Sigmoid colon (tissue), 7 donors: ENCODE results near the gene PRKN. TPM values are rescaled to one million over a fixed set of nuclear protein-coding genes. Genes with fewer than 3 reads are reported as not detected.
"Not testable (repeated sequence)": the region's sequence is repeated elsewhere in the genome, so short reads cannot be mapped to it uniquely, and the experiment has no call there.

Experiments
- DNase-seq: peaks from one replicate; pipeline ENCODE4 v3.0.0-alpha.2; 2019
- H3K27ac ChIP-seq, 4 donors: fragments of 200-600 bp; sonication (generic); one replicate each; pipeline ENCODE4 v1.5.1; 2016 to 2019; ENCODE audit warnings: mild to moderate bottlenecking in 1 of 4
- H3K27me3 ChIP-seq, 3 donors: fragments of 200-600 bp; sonication (generic); one replicate each; pipeline ENCODE4 v1.5.1; 2019; ENCODE audit warnings: mild to moderate bottlenecking in 1 of 3
- H3K36me3 ChIP-seq, 4 donors: fragments of 200-600 bp; sonication (generic); one replicate each; pipeline ENCODE4 v1.5.1; 2016 to 2019
- H3K4me1 ChIP-seq, 4 donors: fragments of 200-600 bp; sonication (generic); one replicate each; pipeline ENCODE4 v1.5.1; 2017 to 2019
- H3K4me3 ChIP-seq, 4 donors: fragments of 200-600 bp; sonication (generic); one replicate each; pipeline ENCODE4 v1.5.1; 2017 to 2019; ENCODE audit warnings: mild to moderate bottlenecking in 2 of 4, moderate library complexity in 1 of 4
- H3K9me3 ChIP-seq, 4 donors: fragments of 200-600 bp in 3 of 4; sonication (generic) in 3 of 4; one replicate each; pipeline versions ENCODE4 v1.5.1 to v1.6.1; 2013 to 2019
- CTCF ChIP-seq, 4 experiments: fragments of 450-650 bp in 3 of 4; fragments of 200-600 bp in 1 of 4; IDR thresholded peaks; one replicate each; pipeline ENCODE4 v1.5.1; 2016 to 2019; ENCODE audit warnings: antibody characterized with exemption in 4 of 4, mild to moderate bottlenecking in 3 of 4, moderate library complexity in 2 of 4
- EP300 ChIP-seq, 4 donors: sonication (generic); formaldehyde crosslinking; IDR thresholded peaks; one replicate each; pipeline ENCODE4 v1.6.1; 2017; ENCODE audit warnings: antibody characterized with exemption in 4 of 4
- POLR2A ChIP-seq, 2 donors: fragments of 450-650 bp; IDR thresholded peaks; one replicate each; pipeline ENCODE4 v1.6.1; 2016; ENCODE audit warnings: antibody characterized with exemption in 2 of 2, mild to moderate bottlenecking in 2 of 2, moderate library complexity in 2 of 2
- POLR2AphosphoS5 ChIP-seq, 4 donors: sonication (generic); formaldehyde crosslinking; IDR thresholded peaks; one replicate each; pipeline ENCODE4 v1.6.1; 2017; ENCODE audit warnings: antibody characterized with exemption in 4 of 4
- WGBS, 2 donors: extraction: QIAGEN DNeasy Blood & Tissue Kit; methylation state at CpG; one replicate each; pipeline ENCODE4 v1.1.7; 2013; 5-methylcytosine and 5-hydroxymethylcytosine counted together
- intact Hi-C: fragments of 100-400 bp; cut with DNase I; formaldehyde crosslinking; loops from one replicate; pipeline ENCODE4 v1.15.1; 2023
- polyA plus RNA-seq, 3 donors: library from polyadenylated mRNA; stranded (reverse); fragments of 200-250 nt; gene quantifications; one replicate each; pipeline ENCODE4 v1.2.3, GENCODE V29; 2013
- total RNA-seq, 4 donors: library from RNA; depleted of rRNA; stranded (reverse); fragments of >200 nt; gene quantifications; one replicate each; pipeline ENCODE4 v1.1.0, GENCODE V29; 2016
- donor health status: healthy with polysubstance abuse.
- donor health status: Bipolar disorder and iron deficiency.
- donor health status: healthy.

PRKN gene
- total and polyA plus RNA-seq, 7 donors = 0.38 to 173 (median 9.7) TPM

GRCh38 chr6:161341638-161342037 lies 1385.9 kb downstream of the PRKN start:
- no peaks in the 10 kb centered on the region for H3K9me3 ChIP-seq
- TF ChIP-seq CTCF (IDR thresholded peaks at IDR 0.05) (no peak), POLR2A (IDR thresholded peaks at IDR 0.05) (no peak)
- no peak overlapping the region for H3K4me3 ChIP-seq
- 84 to 88% methylated on average over 4 of the region's 4 CpGs for WGBS, 2 donors
- no peak for DNase-seq
- no peaks in the 10 kb centered on the region for H3K27me3 ChIP-seq
- H3K27ac ChIP-seq = no peak overlapping the region
- no peaks in the 10 kb centered on the region for H3K4me1 ChIP-seq
- intact Hi-C loops = no loop called here
- H3K36me3 ChIP-seq = no peaks in the 10 kb centered on the region

DNA sequence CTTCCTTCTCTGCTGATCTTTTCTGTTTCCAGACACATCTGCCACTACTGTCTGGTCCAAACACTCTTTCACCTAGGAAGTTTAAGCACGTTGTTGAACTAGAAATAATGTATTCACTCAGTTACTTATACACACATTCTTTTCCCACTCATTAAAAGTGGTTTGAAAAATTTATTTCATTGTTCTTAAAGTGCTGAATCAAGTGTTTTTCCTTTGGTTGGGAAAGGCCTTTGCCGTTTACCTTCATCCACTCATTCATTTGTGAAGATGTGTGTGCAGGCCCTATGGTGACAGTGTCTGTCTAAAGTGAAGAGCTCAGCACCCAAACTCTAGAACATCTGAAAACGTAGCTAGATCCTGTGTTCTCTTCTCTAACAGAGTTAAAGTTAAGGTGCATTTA lies 1389.6 kb downstream of the PRKN start:
- TF ChIP-seq EP300 (IDR thresholded peaks at IDR 0.05) = no peak
- no peak for TF ChIP-seq POLR2A (IDR thresholded peaks at IDR 0.05)
- no peak for TF ChIP-seq POLR2AphosphoS5 (IDR thresholded peaks at IDR 0.05)
- TF ChIP-seq CTCF (IDR thresholded peaks at IDR 0.05) = no peak
- no peaks in the 10 kb centered on the region for H3K9me3 ChIP-seq
- 77 to 82% methylated on average over 3 of the region's 3 CpGs for WGBS, 2 donors
- no peaks in the 10 kb centered on the region for H3K27me3 ChIP-seq
- no peaks in the 10 kb centered on the region for H3K4me1 ChIP-seq
- no peak for DNase-seq
- intact Hi-C loops = no loop called here
- H3K27ac ChIP-seq = no peak overlapping the region
- no peak overlapping the region for H3K4me3 ChIP-seq
- no peaks in the 10 kb centered on the region for H3K36me3 ChIP-seq

DNA sequence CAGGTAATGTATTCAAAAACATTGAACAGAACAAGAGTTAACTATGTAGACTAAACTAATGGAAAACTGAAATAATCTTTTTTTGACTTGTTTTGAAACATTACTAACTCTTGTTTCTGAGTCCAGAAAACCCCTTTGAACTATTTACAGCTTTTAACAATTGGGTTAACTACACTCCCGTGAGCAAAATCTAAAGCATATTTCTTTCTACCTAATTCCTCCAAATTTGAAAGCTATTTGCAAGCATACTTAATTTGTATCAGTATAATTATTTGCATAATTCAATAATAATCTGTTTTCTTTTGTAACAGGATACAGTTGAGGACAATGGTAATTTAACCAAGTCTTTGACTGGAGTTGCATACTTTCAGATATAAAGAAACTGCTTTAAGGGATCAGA lies 1391.1 kb downstream of the PRKN start:
- Histone ChIP-seq H3K4me1 (no peaks in the 10 kb centered on the region), H3K9me3 (no peaks in the 10 kb centered on the region), H3K27ac (no peak overlapping the region), H3K4me3 (no peak overlapping the region), H3K27me3 (no peaks in the 10 kb centered on the region), H3K36me3 (no peaks in the 10 kb centered on the region)
- WGBS, 2 donors = 90 to 93% methylated on average over 1 of the region's 1 CpG
- intact Hi-C loops = no loop called here
- TF ChIP-seq POLR2A (IDR thresholded peaks at IDR 0.05) (no peak), CTCF (IDR thresholded peaks at IDR 0.05) (no peak), POLR2AphosphoS5 (IDR thresholded peaks at IDR 0.05) (no peak), EP300 (IDR thresholded peaks at IDR 0.05) (no peak)
- DNase-seq = no peak

DNA sequence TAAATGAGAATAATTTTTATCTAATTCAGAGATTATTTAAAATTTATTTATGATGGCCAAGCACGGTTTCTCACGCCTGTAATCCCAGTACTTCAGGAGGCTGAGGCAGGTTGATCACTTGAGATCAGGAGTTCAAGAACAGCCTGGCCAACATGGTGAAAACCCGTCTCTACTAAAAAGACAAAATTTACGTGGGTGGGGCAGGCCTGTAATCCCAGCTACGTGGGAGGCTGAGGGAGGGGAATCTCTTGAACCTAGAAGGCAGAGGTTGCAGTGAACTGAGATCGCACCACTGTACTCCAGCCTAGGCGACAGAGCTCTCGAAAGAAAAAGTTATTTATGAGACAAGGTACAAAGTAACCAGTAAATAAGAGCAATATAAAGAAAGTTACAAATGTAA lies 1394.2 kb downstream of the PRKN start:
- DNase-seq = no peak
- H3K36me3 ChIP-seq = no peaks in the 10 kb centered on the region
- no peaks in the 10 kb centered on the region for H3K9me3 ChIP-seq
- no peaks in the 10 kb centered on the region for H3K27me3 ChIP-seq
- no peak overlapping the region for H3K4me3 ChIP-seq
- H3K27ac ChIP-seq = no peak overlapping the region
- TF ChIP-seq CTCF (IDR thresholded peaks at IDR 0.05) = no peak
- no peak for TF ChIP-seq POLR2A (IDR thresholded peaks at IDR 0.05)
- TF ChIP-seq EP300 (IDR thresholded peaks at IDR 0.05) = no peak
- no peak for TF ChIP-seq POLR2AphosphoS5 (IDR thresholded peaks at IDR 0.05)
- H3K4me1 ChIP-seq = no peaks in the 10 kb centered on the region
- intact Hi-C loops = no loop called here
- 80 to 89% methylated on average over 8 of the region's 8 CpGs for WGBS, 2 donors

GRCh38 chr6:161331402-161332081 lies 1396.0 kb downstream of the PRKN start:
- H3K36me3 ChIP-seq, DNase-seq, H3K4me3 ChIP-seq, H3K27ac ChIP-seq, intact Hi-C loops, H3K4me1 ChIP-seq, H3K9me3 ChIP-seq, H3K27me3 ChIP-seq: not testable (repeated sequence)
- WGBS, 2 donors = 19 to 74% methylated on average over 4 of the region's 4 CpGs
